Non-pigmented ciliary epithelial cell (primary cell): ENCODE measurements around the gene RBBP8NL.

ENCODE experiments used
- DNase-seq: peaks from one replicate; pipeline ENCODE4 v3.0.0-alpha.2; 2010; ENCODE audit warnings: low read depth

RBBP8NL gene

GRCh38 chr20:62427172-62428001 lies at the start of gene RBBP8NL:
RBBP8NL (minus strand) TSS chr20:62427539; CDS start chr20:62419647, 7,892 bp downstream.
- no peak for DNase-seq

- no peak for DNase-seq
Observed at GRCh38 chr20:62476056-62476838, 48.9 kb upstream of the RBBP8NL start.

- DNase-seq, result no peak
Observed at GRCh38 chr20:62475772-62476055, 48.4 kb upstream of the RBBP8NL start, which contains the start of gene GATA5. GATA5 (minus strand) TSS chr20:62475995; CDS start chr20:62475521, 474 bp downstream.

- DNase-seq, result no peak
Observed at GRCh38 chr20:62475027-62475771, 47.9 kb upstream of the RBBP8NL start.

- DNase-seq, result no peak
Observed at GRCh38 chr20:62474604-62475026, 47.3 kb upstream of the RBBP8NL start.

- no peak for DNase-seq
Observed at GRCh38 chr20:62473717-62474603, 46.6 kb upstream of the RBBP8NL start.

- no peak for DNase-seq
Observed at GRCh38 chr20:62472941-62473585, 45.7 kb upstream of the RBBP8NL start.

- DNase-seq, result no peak
Observed at GRCh38 chr20:62472138-62472940, 45.0 kb upstream of the RBBP8NL start.

GRCh38 chr20:62470459-62470858 lies 43.1 kb upstream of the RBBP8NL start:
- no peak for DNase-seq

- no peak for DNase-seq
Observed at GRCh38 chr20:62470001-62470400, 42.7 kb upstream of the RBBP8NL start.

- no peak for DNase-seq
Observed at GRCh38 chr20:62469352-62469751, 42.0 kb upstream of the RBBP8NL start.

GRCh38 chr20:62466806-62467537 lies 39.6 kb upstream of the RBBP8NL start:
- DNase-seq, result no peak

GRCh38 chr20:62466072-62466760 lies 38.9 kb upstream of the RBBP8NL start:
- no peak for DNase-seq

- DNase-seq, result no peak
Observed at GRCh38 chr20:62464990-62465389, 37.7 kb upstream of the RBBP8NL start.

GRCh38 chr20:62464425-62464770 lies 37.1 kb upstream of the RBBP8NL start:
- no peak for DNase-seq

- no peak for DNase-seq
Observed at GRCh38 chr20:62463651-62464424, 36.5 kb upstream of the RBBP8NL start.

GRCh38 chr20:62462976-62463592 lies 35.7 kb upstream of the RBBP8NL start:
- no peak for DNase-seq

GRCh38 chr20:62461834-62462233 lies 34.5 kb upstream of the RBBP8NL start:
- no peak for DNase-seq
